GM23248 (cell line): ENCODE measurements around the gene PIGO.

Source experiments
- EZH2 ChIP-seq: fragments of 200-600 bp; sonication (generic); IDR thresholded peaks from 2 replicates; pipeline ENCODE4 v1.6.1; 2018; ENCODE audit warnings: antibody characterized with exemption, mild to moderate bottlenecking; ENCODE audit not compliant: insufficient read depth, poor library complexity, severe bottlenecking
- EZH2phosphoT487 ChIP-seq: fragments of 200-600 bp; sonication (generic); IDR thresholded peaks from 2 replicates; pipeline ENCODE4 v1.6.1; 2018; ENCODE audit warnings: antibody characterized with exemption, moderate library complexity, mild to moderate bottlenecking, low read depth; ENCODE audit not compliant: insufficient read depth

DNA sequence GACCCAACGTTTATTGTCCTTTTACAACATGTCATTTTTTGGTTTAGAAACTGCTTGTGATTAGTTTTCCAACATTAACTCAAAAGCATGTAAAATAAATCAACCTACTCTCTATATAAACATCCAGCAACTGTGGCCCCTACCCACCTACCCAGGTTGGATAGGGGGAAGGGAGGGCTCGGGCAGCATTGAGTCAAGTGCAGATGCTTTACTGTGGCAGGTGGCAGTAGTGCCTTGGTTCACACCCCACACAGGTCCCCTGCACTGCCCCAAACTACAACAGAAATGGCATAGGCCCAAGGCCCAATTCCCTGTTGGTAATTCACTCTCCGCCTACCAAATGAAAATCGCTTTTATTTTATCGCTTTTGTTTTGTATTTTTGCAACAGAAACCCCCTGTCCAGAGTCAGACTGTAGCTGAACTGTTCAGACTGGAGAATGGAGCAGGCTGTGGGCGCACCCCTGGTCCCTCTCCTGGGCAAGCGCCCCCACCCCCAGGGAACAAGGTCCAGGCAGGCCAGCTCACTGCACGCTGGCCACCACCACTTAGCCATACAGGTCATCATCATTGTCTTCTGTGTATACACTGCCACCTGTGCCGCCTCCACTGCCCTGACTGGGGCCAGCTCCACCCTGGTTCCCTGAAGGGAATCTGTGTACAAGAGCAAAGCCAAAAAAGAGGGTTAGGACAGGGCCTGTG lies 39.7 kb downstream of the PIGO start:
- TF ChIP-seq EZH2phosphoT487 (no peak), EZH2 (no peak)
